Testis (tissue), 3 donors: ENCODE data around the gene MYO7B. TPM values are rescaled to one million over a fixed set of nuclear protein-coding genes. Genes with fewer than 3 reads are reported as not detected.
A peak's percentile ranks its signal among the peaks of the same experiment; 100 is the strongest.

Experiments
- DNase-seq: peaks from one replicate; pipeline ENCODE4 v3.0.0-alpha.2; 2019
- H3K27ac ChIP-seq, 2 donors: fragments of 200-600 bp; sonication (generic); one replicate each; pipeline ENCODE4 v1.5.1; 2019
- H3K27me3 ChIP-seq: fragments of 200-600 bp; sonication (generic); one replicate; pipeline ENCODE4 v1.5.1; 2019
- H3K36me3 ChIP-seq: fragments of 200-600 bp; sonication (generic); one replicate; pipeline ENCODE4 v1.5.1; 2017; ENCODE audit warnings: low read depth; ENCODE audit errors: missing control alignments
- H3K4me1 ChIP-seq: fragments of 200-600 bp; sonication (generic); one replicate; pipeline ENCODE4 v1.5.1; 2019
- H3K4me3 ChIP-seq, 2 donors: fragments of 200-600 bp; sonication (generic); one replicate each; pipeline ENCODE4 v1.5.1; 2017 to 2019
- H3K9me3 ChIP-seq: fragments of 200-600 bp; sonication (generic); one replicate; pipeline ENCODE4 v1.5.1; 2017
- POLR2A ChIP-seq: fragments of 450-650 bp; IDR thresholded peaks from one replicate; pipeline ENCODE4 v1.6.1; 2017; ENCODE audit warnings: antibody characterized with exemption, mild to moderate bottlenecking, moderate library complexity
- WGBS, 2 donors: methylation state at CpG; one replicate each; pipeline ENCODE4 v1.1.5; 2018; 5-methylcytosine and 5-hydroxymethylcytosine counted together
- intact Hi-C: fragments of 100-400 bp; cut with DNase I; formaldehyde crosslinking; loops from one replicate; pipeline ENCODE4 v1.15.1; 2023; ENCODE audit warnings: low total_unique reads
- polyA plus RNA-seq: library from polyadenylated mRNA; stranded (reverse); fragments of 350-450 nt; fragmentation: Illumina TruSeq; extraction: RNeasy Lipid Tissue Mini Kit (QIAGEN cat#74804); gene quantifications from one replicate; pipeline ENCODE4 v1.2.3, GENCODE V29; 2014; ENCODE audit warnings: low read depth, low replicate concordance; ENCODE audit not compliant: insufficient read depth
- total RNA-seq, 2 donors: library from RNA; depleted of rRNA; stranded (reverse); fragments of >200 nt; gene quantifications; one replicate each; pipeline ENCODE4 v1.2.3, GENCODE V29; 2016
- TF ChIP-seq, protein P1 (sequence below), 3 experiments: fragments of 450-650 bp in 2 of 3; fragments of 200-600 bp in 1 of 3; sonication (generic) in 1 of 3; IDR thresholded peaks; one replicate each; pipeline ENCODE4 v1.5.1; 2016 to 2019; ENCODE audit warnings: antibody characterized with exemption in 3 of 3, mild to moderate bottlenecking in 2 of 3, moderate library complexity in 1 of 3

Gene MYO7B
- total and polyA plus RNA-seq, 3 donors from 2014 or later = 3.6 to 5.6 (median 4.2) TPM

DNA sequence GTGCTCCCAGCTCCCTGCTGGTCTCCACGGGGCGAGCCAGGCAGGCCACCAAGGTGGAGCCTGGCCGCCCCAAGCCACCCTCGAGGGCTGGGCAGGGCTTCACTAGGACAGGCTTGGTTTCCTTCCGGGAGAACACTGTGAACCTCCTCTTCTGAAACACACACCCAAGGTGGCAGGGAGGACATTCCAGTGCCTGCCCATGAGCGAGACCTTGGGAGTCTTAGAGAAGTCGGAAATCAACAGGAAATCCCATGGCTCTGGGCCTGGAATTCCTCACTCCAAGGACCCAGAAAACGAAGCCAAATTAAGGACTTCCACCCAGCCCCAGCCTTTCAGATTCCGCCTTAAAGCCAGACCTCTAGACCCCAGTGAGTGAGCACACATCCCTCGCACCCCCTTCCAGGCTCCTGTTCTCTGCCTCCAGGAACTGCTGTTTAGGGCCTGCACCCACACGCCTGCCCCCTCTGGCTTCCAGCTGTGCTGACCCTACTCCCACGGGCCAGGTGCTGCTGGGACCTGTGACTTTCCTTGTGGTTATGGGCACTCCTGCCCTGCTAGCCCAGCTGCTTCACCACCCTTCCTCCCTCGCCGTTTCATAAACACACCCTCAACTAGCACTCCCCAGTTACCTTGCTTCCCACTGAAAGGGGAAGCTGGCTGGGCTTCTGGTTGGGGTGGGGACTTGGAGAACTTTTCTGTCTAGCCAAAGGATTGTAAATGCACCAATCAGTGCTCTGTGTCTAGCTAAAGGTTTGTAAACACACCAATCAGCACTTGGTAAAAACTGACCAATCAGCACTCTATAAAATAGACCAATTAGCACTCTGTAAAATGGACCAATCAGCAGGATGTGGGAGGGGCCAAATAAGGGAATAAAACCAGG lies 124.2 kb downstream of the MYO7B start:
- Histone ChIP-seq H3K4me1 (peaks cover 28% of the 10 kb centered on the region), H3K9me3 (no peaks in the 10 kb centered on the region), H3K36me3 (no peaks in the 10 kb centered on the region), H3K27ac (peak overlapping the region; percentile 27 to 71), H3K27me3 (no peaks in the 10 kb centered on the region), H3K4me3 (no peak overlapping the region)
- TF ChIP-seq, protein P1, sequence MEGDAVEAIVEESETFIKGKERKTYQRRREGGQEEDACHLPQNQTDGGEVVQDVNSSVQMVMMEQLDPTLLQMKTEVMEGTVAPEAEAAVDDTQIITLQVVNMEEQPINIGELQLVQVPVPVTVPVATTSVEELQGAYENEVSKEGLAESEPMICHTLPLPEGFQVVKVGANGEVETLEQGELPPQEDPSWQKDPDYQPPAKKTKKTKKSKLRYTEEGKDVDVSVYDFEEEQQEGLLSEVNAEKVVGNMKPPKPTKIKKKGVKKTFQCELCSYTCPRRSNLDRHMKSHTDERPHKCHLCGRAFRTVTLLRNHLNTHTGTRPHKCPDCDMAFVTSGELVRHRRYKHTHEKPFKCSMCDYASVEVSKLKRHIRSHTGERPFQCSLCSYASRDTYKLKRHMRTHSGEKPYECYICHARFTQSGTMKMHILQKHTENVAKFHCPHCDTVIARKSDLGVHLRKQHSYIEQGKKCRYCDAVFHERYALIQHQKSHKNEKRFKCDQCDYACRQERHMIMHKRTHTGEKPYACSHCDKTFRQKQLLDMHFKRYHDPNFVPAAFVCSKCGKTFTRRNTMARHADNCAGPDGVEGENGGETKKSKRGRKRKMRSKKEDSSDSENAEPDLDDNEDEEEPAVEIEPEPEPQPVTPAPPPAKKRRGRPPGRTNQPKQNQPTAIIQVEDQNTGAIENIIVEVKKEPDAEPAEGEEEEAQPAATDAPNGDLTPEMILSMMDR (IDR thresholded peaks at IDR 0.05) = no peak
- no peak for TF ChIP-seq POLR2A
- no peak for DNase-seq
- 35 to 48% methylated on average over 13 to 14 of the region's 14 CpGs for WGBS, 2 donors
- intact Hi-C loops = no loop called here

DNA sequence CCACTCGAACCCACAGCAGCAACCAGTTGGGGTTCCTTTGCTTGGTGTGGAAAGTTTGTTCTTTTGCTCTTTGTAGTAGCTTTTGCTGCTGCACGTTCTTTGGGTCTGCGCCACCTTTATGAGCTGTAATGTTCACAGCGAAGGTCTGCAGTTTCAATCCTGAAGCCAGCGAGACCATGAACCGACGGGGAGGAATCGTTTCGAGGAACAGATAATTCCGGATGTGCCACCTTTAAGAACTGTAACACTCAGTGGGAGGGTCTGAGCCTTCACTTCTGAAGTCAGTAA lies 124.8 kb downstream of the MYO7B start:
- H3K27me3 ChIP-seq = no peaks in the 10 kb centered on the region
- no peaks in the 10 kb centered on the region for H3K36me3 ChIP-seq
- WGBS, 2 donors = 82 to 89% methylated on average over 10 of the region's 10 CpGs
- intact Hi-C loops = no loop called here
- peak overlapping the region in 1 of 2 donors; percentile 25 for H3K27ac ChIP-seq
- no peak for DNase-seq
- no peaks in the 10 kb centered on the region for H3K9me3 ChIP-seq
- no peak for TF ChIP-seq POLR2A
- TF ChIP-seq, protein P1 (IDR thresholded peaks at IDR 0.05) = no peak
- H3K4me3 ChIP-seq = no peak overlapping the region
- H3K4me1 ChIP-seq = peaks cover 28% of the 10 kb centered on the region

DNA sequence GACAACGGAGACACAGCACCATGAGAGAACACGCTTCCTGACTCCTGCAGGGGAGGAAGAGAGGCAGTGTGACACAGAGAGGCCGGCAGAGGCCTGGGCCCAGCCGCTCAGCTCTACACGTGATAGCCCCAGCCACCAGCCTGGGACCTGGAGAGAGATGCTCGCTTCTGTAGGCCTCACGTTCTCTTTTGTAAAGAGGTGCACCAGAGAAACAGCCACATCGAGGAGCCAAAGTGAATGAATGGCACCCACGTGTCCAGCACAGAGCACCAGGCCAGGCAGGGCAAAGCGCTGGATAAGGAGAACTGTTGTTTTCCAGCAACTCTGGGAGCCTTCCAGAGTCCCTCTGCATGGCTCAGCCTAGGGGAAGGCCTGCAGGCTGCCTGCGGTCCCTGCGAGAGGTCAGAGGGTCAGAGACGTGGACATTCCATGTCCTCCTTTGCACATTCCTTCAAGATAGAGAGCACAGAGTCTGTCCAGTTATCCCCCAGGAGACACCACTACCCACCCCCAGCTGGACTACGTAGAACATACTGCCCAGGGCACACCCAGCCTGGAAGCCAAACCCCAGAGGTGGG lies 125.7 kb downstream of the MYO7B start:
- Histone ChIP-seq H3K27ac (peak overlapping the region in 1 of 2 donors; percentile 25), H3K4me3 (no peak overlapping the region), H3K4me1 (peaks cover 28% of the 10 kb centered on the region), H3K36me3 (no peaks in the 10 kb centered on the region), H3K9me3 (no peaks in the 10 kb centered on the region), H3K27me3 (no peaks in the 10 kb centered on the region)
- DNase-seq = peak; percentile 64
- 32 to 45% methylated on average over 6 to 14 of the region's 14 CpGs for WGBS, 2 donors
- intact Hi-C loops = no loop called here
- TF ChIP-seq, protein P1 (IDR thresholded peaks at IDR 0.05) = no peak
- no peak for TF ChIP-seq POLR2A

DNA sequence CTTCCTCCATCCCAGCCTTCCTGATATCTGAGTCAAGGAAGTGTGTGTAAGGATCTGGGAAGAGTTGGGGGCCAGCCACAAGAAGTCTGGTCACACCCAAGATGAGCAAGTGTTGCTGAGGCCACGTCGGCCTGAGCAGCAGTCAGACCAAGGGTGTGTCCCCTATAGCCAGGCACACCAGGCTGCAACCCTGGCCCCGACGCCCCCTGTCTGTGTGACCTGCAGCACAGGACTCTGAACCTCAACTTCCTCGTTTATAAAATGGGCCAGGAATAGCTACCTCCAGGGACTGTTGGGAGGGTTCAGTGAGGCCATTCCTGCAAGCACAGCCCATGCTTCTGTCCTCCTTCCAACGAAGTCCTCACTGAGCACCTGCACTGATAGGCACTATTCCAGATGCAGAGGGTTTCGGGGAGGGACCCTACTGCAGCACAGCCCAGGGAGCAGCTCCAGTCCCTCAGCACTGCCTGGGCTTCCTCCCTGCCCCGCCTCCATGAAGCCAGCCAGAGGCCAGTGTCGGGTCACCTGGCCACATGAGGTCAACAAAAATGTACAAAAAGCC lies 126.5 kb downstream of the MYO7B start:
- Histone ChIP-seq H3K4me1 (peaks cover 28% of the 10 kb centered on the region), H3K9me3 (no peaks in the 10 kb centered on the region), H3K27ac (no peak overlapping the region), H3K36me3 (no peaks in the 10 kb centered on the region), H3K27me3 (no peaks in the 10 kb centered on the region), H3K4me3 (no peak overlapping the region)
- intact Hi-C loops = no loop called here
- DNase-seq = no peak
- TF ChIP-seq, protein P1 (IDR thresholded peaks at IDR 0.05) = no peak
- no peak for TF ChIP-seq POLR2A
- WGBS, 2 donors = 25 to 39% methylated on average over 4 to 9 of the region's 9 CpGs
